Fibroblast of skin of right quadriceps (primary cell): ENCODE data around the gene TMBIM4.
A peak's percentile ranks its signal among the peaks of the same experiment; 100 is the strongest.

Source experiments
- DNase-seq: peaks from one replicate; pipeline ENCODE4 v3.0.0-alpha.2; 2013

The TMBIM4 gene

DNA sequence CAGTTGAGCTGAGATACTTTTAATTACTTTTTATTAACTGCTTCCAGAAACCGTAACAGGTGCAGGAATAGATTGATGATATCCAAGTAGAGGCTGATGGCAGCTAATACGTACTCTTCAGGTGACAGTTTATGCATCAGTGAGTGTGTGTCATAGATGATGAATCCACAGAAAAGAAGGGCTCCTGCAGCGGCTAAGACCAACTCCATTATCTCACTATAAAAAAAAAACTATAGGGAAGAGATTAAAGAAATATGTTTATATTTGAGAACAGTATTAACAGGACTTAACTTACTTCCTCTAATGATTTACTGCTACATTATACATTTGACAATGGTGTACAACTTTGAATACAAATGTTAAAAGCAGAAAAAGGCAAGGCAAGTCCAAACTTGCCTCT is 31.9 kb downstream of the TMBIM4 start:
- DNase-seq = no peak

DNA sequence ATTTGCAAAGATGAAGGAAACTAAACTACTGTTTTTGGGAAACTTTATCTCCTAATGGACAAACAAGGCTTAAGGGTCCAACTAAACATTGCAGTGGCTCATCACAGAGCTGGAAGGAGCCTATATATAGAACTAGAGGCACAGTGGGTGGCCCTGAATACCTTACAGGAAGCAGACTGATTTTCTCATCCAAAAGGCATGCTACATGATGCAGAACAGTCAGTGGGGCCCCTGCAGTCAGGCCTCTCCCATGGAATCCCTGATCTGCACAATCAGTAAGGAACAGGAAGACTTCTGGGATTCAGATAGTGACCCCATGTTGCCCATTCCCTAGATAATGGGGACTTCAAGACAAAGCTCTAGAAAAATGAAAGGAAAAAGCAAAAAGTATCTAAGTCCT is 37.4 kb downstream of the TMBIM4 start:
- DNase-seq = peak; percentile 92

GRCh38 chr12:66131067-66131688 is 38.6 kb downstream of the TMBIM4 start:
- DNase-seq = no peak

- peak; percentile 88 for DNase-seq
Measured at GRCh38 chr12:66130267-66131066, 39.3 kb downstream of the TMBIM4 start, which contains the start of gene LLPH. TSS of gene LLPH (minus strand) at chr12:66130750. CDS start at chr12:66129106, 1,644 bp downstream.

- DNase-seq = no peak
Measured at GRCh38 chr12:66129934-66130266, 39.9 kb downstream of the TMBIM4 start.

GRCh38 chr12:66127650-66128049 is 42.1 kb downstream of the TMBIM4 start:
- no peak for DNase-seq

- no peak for DNase-seq
Measured at GRCh38 chr12:66120477-66120876, 49.3 kb downstream of the TMBIM4 start.

- DNase-seq = no peak
Measured at GRCh38 chr12:66119870-66120241, 49.9 kb downstream of the TMBIM4 start.

DNA sequence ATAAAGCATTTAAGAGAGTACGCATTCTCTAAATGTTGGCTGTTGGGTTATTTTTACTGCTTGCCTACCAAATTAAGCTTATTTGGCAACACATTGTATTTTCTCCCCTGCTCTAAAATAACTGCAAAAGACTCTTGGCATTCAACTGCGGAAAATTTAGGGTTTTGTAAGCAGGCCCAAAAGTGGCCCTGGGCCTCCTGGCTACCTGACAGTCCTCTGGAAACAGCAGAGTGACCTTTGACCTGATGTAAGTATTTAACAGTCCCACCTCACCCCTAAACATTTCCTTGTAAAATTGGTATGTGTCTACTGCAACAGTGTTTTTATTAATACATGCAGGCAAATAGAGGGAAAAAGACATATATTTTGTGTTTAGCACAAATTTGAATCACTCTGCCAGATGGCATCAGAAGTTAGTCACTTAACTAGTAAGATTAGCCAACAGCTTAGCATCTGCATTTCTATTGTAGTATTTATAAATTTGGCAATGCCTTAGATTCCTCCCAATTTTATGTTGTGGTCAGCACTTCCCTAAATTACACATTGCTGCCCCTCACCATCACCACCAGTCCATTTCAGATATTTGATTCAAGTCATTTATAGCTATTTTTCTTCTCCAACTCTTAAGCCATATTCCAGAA is 50.4 kb downstream of the TMBIM4 start:
- DNase-seq = peak; percentile 17

- DNase-seq = no peak
Measured at GRCh38 chr12:66118240-66118891, 51.4 kb downstream of the TMBIM4 start.

DNA sequence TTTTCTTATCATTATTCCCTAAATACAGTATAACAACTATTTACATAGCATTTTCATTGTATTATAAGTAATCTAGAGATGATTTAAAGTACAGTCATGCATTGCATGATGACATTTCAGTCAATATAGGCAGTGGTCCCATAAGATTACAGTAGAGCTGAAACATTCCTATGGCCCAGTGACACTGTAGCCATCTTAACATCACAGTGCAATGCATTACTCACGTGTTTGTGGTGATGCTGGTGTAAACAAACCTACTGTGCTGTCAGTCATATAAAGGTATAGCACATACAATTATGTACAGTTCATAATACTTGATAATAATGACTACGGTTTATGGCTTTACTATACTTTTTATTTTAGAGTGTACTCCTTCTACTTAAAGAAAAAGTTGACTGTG is 52.6 kb downstream of the TMBIM4 start:
- DNase-seq = no peak

DNA sequence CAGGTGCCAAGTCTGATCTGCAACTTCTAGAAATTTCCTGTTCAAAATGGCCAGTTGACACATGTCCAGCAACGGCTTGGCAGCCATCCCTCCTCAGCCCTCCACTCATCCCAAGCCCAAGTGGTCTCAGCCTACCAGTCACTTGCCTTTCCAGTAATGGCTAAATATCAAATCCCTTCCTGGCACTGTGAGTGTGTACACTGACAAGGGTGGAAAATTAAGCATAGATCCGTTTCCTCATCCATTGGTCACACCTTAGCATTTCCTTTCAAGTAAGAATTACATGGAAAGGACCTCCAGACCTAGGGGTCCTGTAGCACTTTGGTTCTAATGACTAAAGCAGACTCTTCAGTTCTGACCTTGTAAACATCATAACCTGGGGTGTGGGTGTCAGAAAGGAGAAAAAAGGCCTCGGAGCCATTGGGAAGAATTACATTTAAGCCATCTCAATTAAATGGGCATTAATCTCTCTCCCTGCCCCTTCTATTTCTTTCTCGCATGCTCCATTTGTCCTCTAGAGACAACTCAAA is 54.7 kb downstream of the TMBIM4 start:
- DNase-seq = no peak

- DNase-seq = no peak
Measured at GRCh38 chr12:66113471-66113870, 56.3 kb downstream of the TMBIM4 start.

- peak; percentile 65 for DNase-seq
Measured at GRCh38 chr12:66111605-66112004, 58.2 kb downstream of the TMBIM4 start.

GRCh38 chr12:66109056-66109455 is 60.7 kb downstream of the TMBIM4 start:
- DNase-seq = no peak

- no peak for DNase-seq
Measured at GRCh38 chr12:66108386-66108785, 61.4 kb downstream of the TMBIM4 start.

DNA sequence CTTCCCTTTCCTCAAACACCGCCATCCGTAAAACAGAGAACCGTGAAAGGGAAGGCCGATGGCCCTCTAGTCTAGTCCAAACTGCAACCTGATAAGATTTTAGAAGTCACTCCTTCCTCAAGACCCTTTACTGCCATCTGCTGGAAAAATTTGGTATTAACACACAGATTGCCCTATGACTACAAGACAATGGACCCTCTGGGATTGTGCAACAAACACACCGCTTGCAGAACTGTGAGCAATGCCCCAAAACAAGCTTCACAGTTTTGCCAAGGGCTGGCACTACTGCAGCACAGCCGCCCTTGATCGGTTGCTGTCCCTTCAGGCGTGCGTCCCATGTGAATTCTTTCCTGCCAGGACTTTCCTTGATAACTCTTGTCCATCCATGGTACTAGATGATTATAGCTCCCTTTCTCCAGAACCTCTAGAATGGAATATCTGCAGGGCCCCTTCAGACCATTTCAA is 62.3 kb downstream of the TMBIM4 start:
- DNase-seq = peak; percentile 93

- peak; percentile 30 for DNase-seq
Measured at GRCh38 chr12:66103016-66103913, 66.5 kb downstream of the TMBIM4 start.

DNA sequence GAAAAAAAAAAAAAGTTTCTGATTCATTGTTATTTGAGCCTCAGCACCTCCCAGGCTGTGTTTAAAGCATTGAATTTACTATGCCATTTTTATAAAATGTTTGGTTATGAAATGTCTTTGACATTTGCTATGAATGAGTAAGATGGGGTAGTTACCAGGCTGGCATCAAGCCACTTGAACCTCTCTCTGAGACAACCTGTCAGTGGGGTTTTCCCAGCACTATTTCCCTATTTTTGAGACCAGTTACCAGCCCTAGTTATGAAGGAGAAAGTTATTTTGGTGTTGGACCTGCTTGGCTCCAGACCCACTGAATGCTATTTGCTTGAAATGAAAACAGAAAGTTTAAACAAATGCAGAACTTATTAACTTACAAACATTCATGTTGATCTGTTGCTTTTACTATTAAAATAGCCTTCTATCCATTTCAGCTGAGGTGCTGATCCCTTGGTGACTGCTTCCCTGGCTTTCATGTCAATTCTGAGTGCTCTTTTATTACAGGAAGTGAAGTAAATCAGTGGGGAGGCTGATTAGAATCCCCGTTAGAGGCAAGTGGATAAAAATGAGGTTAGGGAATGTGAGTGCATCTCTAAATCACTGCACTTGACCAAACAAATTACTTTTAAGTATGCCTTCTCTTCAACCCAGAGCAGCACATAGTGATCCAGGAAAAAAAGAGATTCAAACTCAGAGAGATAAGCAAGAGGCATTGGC is 77.1 kb downstream of the TMBIM4 start:
- DNase-seq = peak; percentile 44

GRCh38 chr12:66090157-66090556 is 79.6 kb downstream of the TMBIM4 start:
- DNase-seq = no peak

DNA sequence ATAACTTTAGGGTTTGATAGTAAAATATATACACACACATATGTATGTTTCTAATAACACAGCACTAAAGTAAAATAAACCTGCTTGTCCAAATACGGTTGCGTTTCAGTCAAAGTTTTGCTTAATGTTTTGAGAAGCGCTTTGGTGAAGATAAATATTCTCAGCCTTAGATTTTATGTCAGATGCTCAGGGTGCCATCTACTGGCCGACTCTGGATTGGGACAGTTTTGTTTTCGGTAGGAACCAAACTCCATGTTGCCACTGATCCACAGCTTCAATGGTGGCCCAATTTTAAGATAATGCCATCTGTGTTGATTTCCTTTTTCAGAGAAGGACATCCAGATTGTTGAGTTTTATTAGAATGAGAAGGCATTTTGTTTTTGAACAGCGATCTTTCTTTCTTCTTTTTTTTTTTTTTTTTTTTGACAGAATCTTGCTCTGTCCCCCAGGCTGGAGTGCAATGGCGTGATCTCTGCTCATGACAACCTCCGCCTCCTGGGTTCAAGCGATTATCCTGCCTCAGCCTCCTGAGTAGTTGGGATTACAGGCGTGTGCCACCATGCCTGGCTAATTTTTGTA is 82.3 kb downstream of the TMBIM4 start:
- peak; percentile 80 for DNase-seq
